Uterus (tissue), 2 donors: ENCODE measurements around the gene TGIF1.

ENCODE experiments used
- CTCF ChIP-seq, 4 experiments: fragments of 200-600 bp in 2 of 4; fragments of 450-650 bp in 2 of 4; sonication (generic) in 2 of 4; IDR thresholded peaks; one replicate each; pipeline ENCODE4 v1.5.1; 2016 to 2019; ENCODE audit warnings: antibody characterized with exemption in 4 of 4, mild to moderate bottlenecking in 2 of 4, moderate library complexity in 1 of 4
- POLR2A ChIP-seq, 2 donors: fragments of 450-650 bp; IDR thresholded peaks; one replicate each; pipeline ENCODE4 v1.6.1; 2016; ENCODE audit warnings: antibody characterized with exemption in 2 of 2, mild to moderate bottlenecking in 1 of 2, moderate library complexity in 1 of 2

GRCh38 chr18:3494245-3494526, 44.2 kb downstream of the TGIF1 start:
- TF ChIP-seq CTCF (IDR thresholded peaks at IDR 0.05) (no peak), POLR2A (IDR thresholded peaks at IDR 0.05) (no peak)
